Right ventricle myocardium superior (tissue), 1 donor: ENCODE results near the gene DMKN. TPM values are rescaled to one million over a fixed set of nuclear protein-coding genes. Genes with fewer than 3 reads are reported as not detected.

Source experiments
- ATAC-seq: fragments of 200-7000 bp; cut with Tn5 transposase; one replicate; pipeline ENCODE4 v1.9.1; 2020; ENCODE audit warnings: mild to moderate bottlenecking; ENCODE audit not compliant: poor library complexity
- DNase-seq: peaks from one replicate; pipeline ENCODE4 v3.0.0-alpha.2; 2020
- intact Hi-C: fragments of 100-400 bp; cut with DNase I; formaldehyde crosslinking; loops from one replicate; pipeline ENCODE4 v1.11.2; 2022
- total RNA-seq: library from RNA; stranded (reverse); fragmentation: NEBNext Ultra II Directional; extraction: Animal tissue kit (Norgen Biotek cat#: 25700); gene quantifications from one replicate; pipeline ENCODE4 v1.2.1, GENCODE V29; 2021
- donor health status: DM: no; HTN: yes; CAD: no; lungs with severe emphysema.

The DMKN gene
- total RNA-seq, 1 donor from 2014 or later, result 3.6 TPM

DNA sequence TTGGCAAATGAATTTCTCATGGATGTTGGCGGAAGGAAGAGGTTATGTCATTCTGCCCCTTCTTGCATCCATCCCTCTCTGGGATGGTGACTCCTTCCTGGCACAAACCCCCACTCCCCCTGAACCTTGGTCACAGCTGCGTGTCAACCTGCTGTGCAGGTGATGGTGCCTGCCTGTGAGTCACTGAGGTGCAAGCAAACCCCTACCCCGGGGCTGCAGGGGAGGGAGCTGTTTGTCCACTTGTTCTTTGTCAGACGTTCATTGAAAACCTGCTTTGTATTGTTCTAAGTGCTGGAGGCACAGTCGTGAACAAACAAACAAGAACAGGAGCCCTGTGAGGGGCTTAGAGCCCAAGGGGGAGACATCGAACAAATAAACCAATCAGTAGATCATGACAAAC, 17.8 kb upstream of the DMKN start:
- intact Hi-C loops, result no loop called here
- no peak for DNase-seq
- ATAC-seq, result no peak

DNA sequence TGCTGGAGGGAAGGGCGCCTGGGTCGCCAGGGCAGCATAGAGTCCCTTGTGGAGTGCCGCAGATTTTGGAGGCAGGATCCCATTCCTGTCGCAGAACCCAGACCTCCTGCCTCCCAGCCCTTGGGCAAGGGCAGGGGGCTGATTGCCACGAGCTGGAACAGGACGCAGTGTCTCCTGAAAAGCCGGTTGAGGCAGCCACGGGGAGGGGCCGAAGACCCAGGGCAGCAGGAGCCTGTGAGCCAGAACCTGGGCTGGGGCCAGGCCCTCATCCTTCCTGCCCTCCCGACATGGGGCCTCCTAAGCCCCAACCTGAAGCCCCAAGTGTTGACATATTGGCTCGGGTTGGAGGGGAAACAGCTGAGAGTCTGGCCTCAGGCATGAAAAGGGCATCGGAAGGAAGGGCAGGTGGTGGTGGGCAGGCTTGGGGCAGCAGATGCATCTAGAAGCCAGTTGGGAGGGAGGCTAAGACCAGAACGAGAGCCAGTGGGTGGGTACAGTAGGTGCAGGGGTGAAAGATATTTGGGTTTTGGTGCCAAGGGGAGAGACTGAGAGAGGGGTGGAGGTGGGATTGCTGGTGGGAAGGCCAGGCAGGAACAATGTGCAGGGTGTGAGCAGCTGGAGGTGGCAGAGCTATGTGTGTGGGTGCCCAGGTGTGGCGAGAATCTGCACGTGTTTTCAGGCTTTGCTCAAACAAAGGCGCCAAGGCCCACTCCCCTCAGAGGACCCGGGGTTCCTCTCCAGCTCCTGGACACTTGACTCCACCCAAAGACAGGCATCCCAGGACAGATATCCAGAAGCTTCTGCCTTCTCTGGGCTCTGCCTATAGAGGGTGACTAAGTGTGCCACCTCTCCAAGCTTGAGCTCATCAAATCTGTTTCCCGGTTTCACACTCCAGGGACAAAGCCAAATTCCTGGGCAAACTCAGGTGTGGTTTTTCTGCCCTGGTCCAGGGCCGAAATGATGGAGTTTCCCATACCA, 16.1 kb upstream of the DMKN start:
- DNase-seq (no peak), ATAC-seq (no peak)
- intact Hi-C loops, result no loop called here

DNA sequence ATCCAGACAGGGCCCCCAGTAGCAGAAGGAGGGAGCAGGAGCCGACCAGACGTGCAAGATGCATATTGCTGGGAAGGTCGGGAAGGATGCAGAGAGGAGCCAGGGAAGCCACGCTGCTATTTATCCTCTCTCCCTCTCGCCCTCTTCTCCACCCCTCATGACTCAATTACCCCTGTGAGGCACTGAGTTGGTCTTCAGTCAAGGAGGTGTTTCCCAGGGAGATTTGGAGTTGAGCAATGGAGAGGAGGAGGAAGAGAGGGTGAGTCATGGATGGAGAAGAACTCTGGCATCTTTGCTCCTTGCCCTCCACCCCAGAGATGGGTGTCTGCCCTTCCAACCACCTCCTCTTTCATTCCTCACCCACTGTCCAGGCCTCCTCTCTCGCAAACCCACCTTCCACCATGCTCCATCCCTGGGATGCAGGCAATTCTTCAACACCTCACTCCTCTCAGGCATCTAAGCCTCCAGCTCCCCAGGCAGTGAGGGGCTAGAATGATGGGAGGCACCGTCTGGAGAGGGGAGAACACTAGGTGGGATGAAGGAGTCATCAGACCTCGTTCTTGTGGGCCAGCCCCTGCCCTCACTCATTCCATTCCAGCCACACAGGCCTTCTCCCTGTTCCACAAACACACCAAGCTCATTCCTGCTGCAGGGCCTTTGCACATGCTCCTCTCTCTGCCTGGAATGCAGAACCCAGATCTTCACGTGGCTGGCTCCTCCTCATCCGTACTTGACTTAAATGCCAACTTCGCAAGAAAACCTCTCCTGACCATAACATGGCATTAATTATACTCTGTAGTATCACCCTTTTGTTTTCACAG, 15.0 kb upstream of the DMKN start, which contains the start of gene SBSN:
TSS of gene SBSN (minus strand) at position 94 of the 821 bp plus-strand sequence. CDS start at position 64, 30 bp downstream.
- intact Hi-C loops, result no loop called here
- ATAC-seq (no peak), DNase-seq (no peak)

DNA sequence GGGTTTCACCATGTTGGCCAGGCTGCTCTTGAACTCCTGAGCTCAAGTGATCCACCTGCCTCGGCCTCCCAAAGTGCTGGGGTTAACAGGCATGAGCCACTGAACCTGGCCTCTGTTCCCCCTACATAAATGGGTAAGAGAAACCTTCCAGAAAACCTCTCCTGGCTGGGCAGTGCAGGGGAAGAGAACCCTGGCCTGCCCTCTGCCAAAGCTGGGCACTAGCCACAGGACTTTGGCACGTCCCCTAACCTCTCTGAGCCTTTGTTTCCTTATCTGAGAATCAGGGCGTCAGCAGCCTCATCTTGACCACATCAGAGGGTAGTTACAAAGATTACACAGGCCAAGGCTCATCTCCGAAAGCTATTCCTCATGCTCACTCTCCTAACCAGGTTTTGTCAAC, 12.4 kb upstream of the DMKN start:
- ATAC-seq (no peak), DNase-seq (no peak)
- intact Hi-C loops, result no loop called here

DNA sequence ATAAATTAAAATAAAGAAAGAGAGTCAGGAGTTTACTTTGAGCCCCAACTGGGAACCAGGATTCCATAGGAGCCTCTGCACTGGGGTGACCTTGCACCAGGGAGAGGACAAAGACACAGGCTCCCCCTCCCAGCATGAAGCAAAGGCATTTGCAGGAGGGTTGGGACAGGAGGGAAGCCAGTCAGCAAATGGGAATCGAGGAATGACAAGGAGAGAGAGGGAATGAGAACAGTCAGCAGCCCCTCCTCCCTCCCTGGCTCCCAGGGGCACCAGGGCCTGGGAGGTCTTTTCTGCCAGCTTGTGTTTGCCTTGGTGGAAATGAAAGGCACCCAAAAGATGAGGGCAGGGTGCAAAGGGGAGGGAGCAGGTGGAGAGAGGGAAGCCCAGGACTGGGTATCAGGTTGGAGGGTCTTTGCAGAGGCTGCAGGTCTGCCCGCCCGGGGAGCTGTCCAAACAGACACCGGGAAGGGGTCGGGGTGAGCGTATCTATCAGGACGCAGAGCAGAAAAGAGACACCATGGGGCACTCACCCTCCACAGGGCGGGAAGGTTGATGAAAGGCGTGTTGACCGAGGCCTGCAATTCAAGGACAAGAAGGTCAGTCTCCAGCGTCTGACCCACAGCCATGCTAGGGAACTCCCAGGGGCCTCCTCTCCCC, 10.9 kb upstream of the DMKN start:
- ATAC-seq (no peak), DNase-seq (no peak)
- intact Hi-C loops, result no loop called here

DNA sequence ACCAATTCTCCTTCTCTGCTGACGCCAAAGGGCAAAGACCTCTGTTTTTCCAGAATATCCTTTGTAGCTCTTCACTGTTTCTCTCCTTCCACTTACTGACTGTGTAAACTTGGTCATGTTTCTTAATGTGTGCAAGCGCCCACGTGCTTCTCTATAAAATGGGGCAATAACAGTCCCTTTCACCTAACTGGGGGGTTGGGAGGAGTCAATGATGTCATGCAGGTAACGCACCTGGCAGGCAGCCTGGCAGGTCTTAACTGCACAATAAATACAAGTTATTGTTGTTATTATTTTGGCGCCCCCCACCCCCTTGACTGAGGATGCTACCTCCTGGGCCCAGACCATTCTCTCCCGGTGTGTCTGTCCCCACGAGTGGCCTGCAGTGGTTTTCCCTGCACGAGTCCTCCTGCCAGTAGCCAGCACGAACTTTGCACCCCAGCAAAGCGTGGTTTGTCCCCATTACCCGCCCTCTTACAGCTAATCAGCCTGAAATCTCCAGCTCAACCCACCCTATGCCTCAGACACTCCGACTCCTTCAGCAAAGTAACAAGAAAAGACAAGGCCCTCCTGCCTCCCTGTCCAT, 9.4 kb upstream of the DMKN start:
- ATAC-seq, result no peak

DNA sequence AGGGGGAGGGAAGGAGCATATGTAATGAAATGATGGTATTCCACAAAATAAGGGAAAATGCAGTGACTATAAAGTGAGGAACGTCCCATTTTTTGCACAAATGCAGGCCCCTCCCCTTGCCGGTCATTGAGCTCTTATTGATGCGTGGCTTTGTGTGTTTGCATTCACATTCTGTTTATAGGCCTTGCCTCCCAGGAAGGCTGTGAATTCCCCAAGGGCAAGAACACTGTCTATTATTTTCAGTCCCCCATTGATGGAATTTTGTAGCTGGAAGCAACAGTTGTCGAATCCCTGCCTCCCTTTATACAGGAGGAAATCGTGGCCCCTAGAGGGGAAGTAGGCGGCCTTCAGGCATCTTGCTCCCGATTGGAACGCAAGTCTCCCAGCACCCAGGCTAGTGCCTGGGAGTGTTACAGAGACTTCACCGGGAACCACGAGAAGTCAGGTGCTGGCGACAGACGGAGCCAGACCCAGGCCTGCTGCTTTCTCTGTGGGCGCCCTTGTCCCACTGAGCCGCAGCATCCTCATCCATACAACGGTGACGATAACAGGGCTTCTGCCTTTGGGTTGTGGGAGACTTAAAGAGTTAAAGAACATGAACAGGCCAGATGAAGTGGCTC, 7.8 kb upstream of the DMKN start:
- ATAC-seq (no peak), DNase-seq (no peak)
- intact Hi-C loops, result no loop called here

More for the DNA sequence above, 9.4 kb upstream of the DMKN start:
- no peak for DNase-seq
- intact Hi-C loops, result no loop called here

DNA sequence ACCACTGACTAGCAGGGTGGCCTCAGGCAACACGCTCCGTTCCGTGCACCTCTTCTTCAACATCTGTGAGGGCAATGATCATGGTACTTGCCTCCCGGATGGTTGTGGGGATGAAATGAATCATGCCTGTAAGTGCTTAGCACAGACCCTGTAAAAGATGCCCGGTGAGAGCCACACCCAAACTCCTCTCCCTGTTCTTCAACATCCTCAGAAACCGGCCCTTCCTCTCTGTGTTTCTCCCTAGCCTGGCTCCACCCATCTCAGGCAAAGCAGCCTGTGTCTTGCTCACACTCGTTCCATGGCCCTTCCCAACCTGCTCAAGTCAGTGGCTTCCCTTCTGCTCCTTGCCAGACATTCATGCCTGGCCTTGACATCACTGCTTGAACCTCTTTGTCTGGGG, 5.8 kb upstream of the DMKN start:
- intact Hi-C loops, result no loop called here
- DNase-seq, result no peak
- no peak for ATAC-seq

DNA sequence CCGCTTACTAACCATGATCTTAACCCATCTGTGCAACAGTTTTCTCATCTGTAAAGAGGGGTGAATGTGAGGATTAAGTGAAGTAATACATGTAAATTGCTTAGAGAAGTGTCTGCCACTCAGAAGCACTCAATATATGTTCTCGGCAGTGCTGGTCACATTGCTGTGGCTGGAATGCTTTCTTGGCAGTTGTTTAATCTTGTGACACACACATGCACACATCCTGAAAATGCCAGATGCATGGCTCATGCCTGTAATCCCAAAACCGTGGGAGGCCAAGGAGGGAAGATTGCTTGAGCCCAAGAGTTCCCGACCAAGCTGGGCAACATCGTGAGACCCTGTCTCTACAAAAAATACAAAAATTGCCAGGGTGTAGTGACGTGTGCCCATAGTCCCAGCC, 4.9 kb upstream of the DMKN start:
- intact Hi-C loops, result no loop called here
- ATAC-seq, result no peak

DNA sequence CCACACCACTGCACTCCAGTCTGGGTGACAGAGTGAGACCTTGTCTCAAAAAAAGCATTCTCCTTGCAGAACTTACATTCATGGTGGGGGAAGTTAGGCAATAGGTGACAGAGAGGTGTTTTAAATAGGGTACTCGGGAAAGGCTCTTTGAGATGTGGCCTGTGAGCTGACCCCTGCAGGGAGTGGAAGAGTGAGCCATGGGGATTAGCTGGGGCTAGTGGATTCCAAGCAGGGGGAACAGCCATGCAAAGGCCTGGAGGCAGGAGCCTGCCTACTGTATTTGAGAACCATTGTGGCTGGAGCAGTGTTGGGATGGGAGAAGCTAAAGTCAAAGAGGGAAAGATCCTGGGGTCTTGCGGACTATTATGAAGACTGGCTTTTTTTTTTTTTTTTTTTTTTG, 3.9 kb upstream of the DMKN start:
- ATAC-seq (no peak), DNase-seq (no peak)
- intact Hi-C loops, result no loop called here

More for the DNA sequence above, 4.9 kb upstream of the DMKN start:
- DNase-seq, result no peak

DNA sequence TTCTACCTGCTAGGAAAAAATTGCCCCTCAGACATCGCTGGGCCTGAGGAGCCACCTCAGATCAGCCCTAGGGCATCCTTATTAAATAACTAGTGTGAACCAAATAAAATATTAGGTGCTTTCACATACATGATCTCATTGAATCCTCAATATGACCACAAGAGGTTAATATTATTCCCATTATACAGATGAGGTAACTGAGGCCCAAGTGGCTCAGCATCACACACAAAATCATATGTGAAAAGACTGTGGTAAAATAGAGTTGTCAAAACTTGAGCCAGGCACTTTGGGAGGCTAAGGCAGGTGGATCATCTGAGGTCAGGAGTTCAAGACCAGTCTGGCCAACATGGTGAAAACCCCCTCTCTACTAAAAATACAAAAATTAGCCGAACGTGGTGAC, 2.9 kb upstream of the DMKN start:
- no peak for DNase-seq
- ATAC-seq, result no peak
- intact Hi-C loops, result no loop called here

DNA sequence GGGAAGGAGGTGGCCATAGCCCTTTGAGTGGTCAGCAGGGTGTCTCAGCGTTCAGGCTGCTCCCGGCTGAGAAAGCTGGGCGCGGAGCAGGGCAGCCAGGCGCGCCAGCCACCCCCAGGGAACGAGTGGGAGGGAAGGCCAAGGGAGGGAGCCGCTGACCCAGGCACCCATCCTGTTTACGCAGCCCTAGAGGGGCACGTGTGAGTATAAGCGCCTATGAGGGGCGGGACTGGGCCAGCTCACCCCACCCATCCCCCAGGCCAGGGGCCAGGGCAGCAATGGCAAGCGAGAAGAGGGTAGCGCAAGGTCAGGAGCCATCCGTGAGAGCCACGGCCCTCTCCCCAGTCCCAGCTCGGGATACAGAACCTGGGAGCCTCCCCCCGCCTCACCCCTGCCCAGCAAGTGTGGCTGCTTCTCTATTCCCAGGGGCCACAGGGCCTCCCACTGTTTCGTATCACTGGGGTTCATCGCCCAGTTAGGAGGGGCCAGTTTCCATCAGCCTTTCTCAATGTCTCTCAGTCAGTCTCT, 897 bp upstream of the DMKN start:
- DNase-seq (no peak), ATAC-seq (no peak)
- intact Hi-C loops, result no loop called here

DNA sequence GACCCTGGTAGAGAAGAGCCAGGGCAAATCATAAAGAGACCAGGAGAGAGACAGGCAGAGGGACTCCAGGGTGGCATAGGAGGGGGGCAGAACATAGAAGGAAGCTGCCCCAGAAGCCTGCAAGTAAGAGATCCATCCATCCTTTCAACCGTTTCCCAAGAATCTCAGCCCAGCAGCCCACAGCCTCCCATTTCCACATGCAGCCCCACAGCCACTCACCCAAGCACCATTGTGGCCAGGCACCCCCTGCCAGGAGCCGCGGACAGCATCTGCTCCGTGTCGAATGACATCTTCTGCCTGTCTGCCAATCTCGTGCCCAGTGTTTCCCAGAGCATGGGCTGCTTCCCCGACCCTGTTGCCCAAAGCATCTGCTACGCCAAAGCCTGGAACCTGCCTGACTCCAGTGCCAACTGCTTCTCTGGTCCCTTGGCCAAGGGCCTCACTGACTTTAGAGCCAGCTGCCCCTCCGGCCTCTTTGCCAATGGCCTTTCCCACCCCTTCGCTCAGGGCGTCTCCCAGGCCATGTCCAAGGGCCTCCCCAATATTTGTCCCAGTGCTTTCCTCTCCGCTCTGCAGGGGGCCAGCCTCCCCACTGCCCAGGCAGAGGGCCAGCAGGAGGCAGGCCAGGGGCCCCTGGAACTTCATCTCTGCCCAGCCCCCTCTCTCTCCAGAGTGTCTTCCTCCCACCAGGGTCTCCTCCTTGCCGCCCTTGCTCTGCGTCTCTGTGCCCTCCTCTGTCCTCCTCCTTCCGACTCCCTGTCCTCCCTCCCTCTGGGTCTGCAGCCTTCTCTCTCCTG, 420 bp downstream of the DMKN start:
- ATAC-seq, result no peak
- no peak for DNase-seq
- intact Hi-C loops, result no loop called here

DNA sequence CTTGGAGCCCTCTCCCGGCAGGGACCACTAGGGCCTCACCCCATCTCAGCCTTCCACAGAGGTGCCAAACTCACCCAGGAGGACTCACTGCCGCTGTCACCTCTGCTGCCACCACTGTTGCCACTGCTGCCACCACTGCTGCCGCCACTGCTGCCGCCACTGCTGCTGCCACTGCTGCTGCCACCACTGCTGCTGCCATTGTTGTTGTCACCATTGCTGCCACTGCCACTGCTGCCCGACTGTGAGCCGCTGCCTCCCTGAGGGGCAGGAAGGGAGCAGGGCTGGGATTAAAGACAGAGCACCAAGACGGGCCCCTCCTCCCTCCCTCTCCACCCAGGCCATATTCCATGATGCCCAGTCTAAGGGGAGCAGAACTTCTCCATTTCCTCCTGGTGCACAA, 2.1 kb downstream of the DMKN start:
- ATAC-seq (no peak), DNase-seq (no peak)
- intact Hi-C loops, result no loop called here

DNA sequence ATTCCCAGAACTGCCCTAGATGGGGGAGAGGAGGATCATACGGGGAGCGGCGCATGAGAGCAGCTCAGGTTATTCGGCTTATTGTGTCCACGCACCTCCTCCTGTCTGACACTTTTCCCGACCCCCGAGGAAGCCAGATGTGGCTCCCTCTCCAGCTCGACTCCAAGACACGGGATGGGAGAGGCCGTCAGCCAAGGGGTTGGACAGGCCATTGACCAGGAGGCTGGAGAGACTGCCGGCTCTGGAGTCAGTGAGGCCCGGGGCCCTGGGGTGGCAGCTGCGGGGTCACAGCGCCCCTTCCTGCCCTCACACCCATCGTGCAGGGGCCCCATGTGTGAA, 2.9 kb downstream of the DMKN start:
- intact Hi-C loops, result no loop called here
- ATAC-seq (no peak), DNase-seq (no peak)

DNA sequence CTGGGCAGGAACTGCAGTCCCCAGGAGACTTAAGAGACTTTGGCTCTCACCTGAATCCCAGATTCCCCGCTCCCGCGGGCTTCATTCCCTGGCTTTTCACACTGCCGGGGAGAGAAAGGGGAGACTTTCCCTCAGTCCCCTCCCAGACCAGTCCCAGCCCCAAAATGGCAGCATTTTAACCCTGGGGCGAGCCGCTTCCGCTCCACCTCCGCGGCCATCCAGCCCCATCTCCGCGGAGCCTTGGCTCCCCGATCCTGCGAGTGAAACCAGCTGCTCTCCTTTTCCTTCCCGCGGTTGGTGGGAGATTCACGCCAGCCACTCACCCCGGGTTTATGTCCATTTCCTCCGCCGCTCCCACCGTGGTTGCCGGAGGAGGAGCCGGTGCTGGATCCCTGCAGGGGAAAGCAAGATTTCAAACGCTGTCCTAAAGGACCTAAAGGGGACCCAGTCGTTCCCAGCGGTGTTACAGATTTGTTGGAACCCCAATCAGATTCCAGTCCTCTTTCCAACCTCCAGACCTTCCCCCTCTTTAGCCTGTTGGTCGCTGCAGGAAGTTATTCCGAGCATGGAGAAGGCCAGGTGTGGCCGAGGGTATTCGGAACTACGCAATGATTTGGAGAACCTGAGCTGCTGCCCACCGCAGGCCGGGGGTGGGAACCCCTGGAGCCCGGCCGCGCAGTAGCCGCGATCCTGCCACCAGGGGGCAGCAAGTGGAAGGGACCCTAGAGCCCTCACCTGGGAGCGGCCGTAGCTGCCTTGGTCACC, 3.4 kb downstream of the DMKN start:
- intact Hi-C loops, result no loop called here
- ATAC-seq (peak; percentile 94), DNase-seq (peak; percentile 83)
